HFF-Myc (cell line): ENCODE data around the gene TLR9.

Experiments used
- DNase-seq: peaks from one replicate; pipeline ENCODE4 v3.0.0-alpha.2; 2011; ENCODE audit warnings: low read depth; ENCODE audit errors: extremely low read depth
- H3K4me3 ChIP-seq: replicated peaks from 2 replicates; pipeline ENCODE4 v1.5.1; 2011; ENCODE audit warnings: low read depth, mild to moderate bottlenecking, control low read depth, low read length
- TF ChIP-seq, protein P1 (sequence below): IDR thresholded peaks from 2 replicates; pipeline ENCODE4 v1.5.1; 2012; ENCODE audit warnings: mild to moderate bottlenecking, low read depth, low read length, control low read depth; ENCODE audit errors: missing control alignments

TLR9 gene

DNA sequence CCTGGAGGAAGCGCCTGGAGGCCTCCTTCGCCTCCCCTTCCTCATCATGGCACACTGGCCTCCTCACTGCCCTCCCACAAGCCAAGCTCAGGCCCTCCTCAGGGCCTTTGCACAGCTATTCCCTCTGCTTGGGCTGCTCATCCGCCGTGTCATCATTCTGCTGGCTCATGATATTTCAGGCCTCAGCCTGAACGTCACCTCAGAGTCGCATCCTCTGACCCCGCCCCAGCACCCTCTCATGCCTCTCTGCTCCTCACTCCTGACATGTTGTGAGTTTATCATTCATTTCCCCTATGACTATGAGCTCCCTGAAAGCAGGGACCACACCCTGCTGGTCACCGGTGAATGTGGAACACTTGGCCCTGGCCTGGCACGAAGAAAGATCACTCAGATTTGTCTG, 50.5 kb downstream of the TLR9 start:
- TF ChIP-seq, protein P1, sequence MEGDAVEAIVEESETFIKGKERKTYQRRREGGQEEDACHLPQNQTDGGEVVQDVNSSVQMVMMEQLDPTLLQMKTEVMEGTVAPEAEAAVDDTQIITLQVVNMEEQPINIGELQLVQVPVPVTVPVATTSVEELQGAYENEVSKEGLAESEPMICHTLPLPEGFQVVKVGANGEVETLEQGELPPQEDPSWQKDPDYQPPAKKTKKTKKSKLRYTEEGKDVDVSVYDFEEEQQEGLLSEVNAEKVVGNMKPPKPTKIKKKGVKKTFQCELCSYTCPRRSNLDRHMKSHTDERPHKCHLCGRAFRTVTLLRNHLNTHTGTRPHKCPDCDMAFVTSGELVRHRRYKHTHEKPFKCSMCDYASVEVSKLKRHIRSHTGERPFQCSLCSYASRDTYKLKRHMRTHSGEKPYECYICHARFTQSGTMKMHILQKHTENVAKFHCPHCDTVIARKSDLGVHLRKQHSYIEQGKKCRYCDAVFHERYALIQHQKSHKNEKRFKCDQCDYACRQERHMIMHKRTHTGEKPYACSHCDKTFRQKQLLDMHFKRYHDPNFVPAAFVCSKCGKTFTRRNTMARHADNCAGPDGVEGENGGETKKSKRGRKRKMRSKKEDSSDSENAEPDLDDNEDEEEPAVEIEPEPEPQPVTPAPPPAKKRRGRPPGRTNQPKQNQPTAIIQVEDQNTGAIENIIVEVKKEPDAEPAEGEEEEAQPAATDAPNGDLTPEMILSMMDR, result no peak
- H3K4me3 ChIP-seq, result no peak overlapping the region
- DNase-seq, result no peak

DNA sequence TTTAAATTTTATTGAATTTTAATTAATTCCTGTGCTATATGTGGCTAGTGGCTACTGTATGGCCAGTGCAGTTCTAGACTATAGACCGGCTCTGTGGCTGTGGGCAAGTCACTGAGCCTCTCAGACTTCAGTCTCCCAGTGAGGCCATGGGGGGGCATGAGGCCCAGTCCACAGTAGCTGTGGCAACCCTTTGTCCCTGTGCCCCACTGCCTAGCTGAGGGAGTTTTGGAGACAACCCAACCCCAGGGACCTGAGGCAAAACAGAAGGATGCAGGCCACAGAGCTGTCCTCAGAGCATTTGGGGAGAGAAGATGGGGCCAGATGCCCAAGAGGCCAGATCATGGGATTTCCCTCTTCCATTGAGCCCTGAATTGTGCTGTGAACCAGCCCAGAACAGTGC, 52.3 kb downstream of the TLR9 start:
- H3K4me3 ChIP-seq, result no peak overlapping the region
- TF ChIP-seq, protein P1, result no peak
- no peak for DNase-seq

DNA sequence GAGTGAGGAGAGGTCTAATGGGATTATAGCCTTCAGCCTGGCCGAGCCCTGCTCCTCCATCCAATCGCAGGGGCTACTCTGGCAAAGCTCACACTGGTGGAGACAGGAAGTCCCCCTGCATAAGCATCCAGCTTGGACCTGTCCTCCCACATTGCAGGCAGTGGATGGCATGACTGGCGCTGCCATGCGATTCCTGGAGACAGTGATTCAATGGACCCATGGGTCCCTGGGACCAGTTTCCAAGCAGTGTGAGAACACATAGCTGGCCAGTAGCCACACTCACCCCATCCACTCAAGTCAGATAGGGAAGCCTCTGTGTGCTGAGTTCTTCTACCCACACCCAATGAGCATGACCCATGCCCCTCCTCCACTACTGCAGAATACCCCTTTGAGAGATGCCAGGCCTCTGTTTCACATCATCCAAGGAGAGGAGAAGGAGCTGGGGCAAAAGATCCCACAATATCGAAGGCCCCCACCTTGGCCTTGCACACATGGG, 53.1 kb downstream of the TLR9 start:
- TF ChIP-seq, protein P1, result no peak
- DNase-seq, result no peak
- no peak overlapping the region for H3K4me3 ChIP-seq

- no peak overlapping the region for H3K4me3 ChIP-seq
- DNase-seq, result no peak
- TF ChIP-seq, protein P1, result no peak
Observed at GRCh38 chr3:52171514-52172261, 53.8 kb downstream of the TLR9 start.
